ENCODE measurements around the gene SPAG5. TPM values are rescaled to one million over a fixed set of nuclear protein-coding genes. Genes with fewer than 3 reads are reported as not detected.

Gene SPAG5
- total RNA-seq, 2 donors from 2014 or later: 4.6 to 17.3 TPM

- H3K4me3 ChIP-seq: peak overlapping the region; percentile 47 to 53
- DNase-seq (ENCODE audit: low spot score): no peak
- no peaks in the 10 kb centered on the region for H3K4me1 ChIP-seq (replicated peaks)
- H3K27ac ChIP-seq: peak overlapping the region; percentile 94 to 96
- TF ChIP-seq POLR2A (IDR thresholded peaks at IDR 0.05) (no peak), CTCF (IDR thresholded peaks at IDR 0.05) (no peak), POLR2AphosphoS5 (IDR thresholded peaks at IDR 0.05) (no peak)
- no peaks in the 10 kb centered on the region for H3K36me3 ChIP-seq
- intact Hi-C loops (cut with DNase I): no loop called here
- no peaks in the 10 kb centered on the region for H3K27me3 ChIP-seq (replicated peaks; ENCODE audit: insufficient read depth)
- 4% methylated on average over 17 of the region's 17 CpGs for WGBS
- no peaks in the 10 kb centered on the region for H3K9me3 ChIP-seq
Measured at GRCh38 chr17:28598389-28598788, 436 bp downstream of the SPAG5 start.

- intact Hi-C loops (cut with DNase I): no loop called here
- Histone ChIP-seq H3K9me3 (no peaks in the 10 kb centered on the region), H3K36me3 (no peaks in the 10 kb centered on the region), H3K27ac (no peak overlapping the region), H3K27me3 (replicated peaks; ENCODE audit: insufficient read depth) (no peaks in the 10 kb centered on the region), H3K4me3 (no peak overlapping the region), H3K4me1 (replicated peaks) (no peaks in the 10 kb centered on the region)
- no peak for TF ChIP-seq POLR2AphosphoS5 (IDR thresholded peaks at IDR 0.05)
- DNase-seq (ENCODE audit: low spot score): no peak
- 39% methylated on average over 5 of the region's 5 CpGs for WGBS
Measured at GRCh38 chr17:28597606-28598383, 1.0 kb downstream of the SPAG5 start.

- TF ChIP-seq POLR2A (IDR thresholded peaks at IDR 0.05): no peak
- TF ChIP-seq POLR2AphosphoS5 (IDR thresholded peaks at IDR 0.05): no peak
- no peak for TF ChIP-seq CTCF (IDR thresholded peaks at IDR 0.05)
- WGBS: 94% methylated on average over 4 of the region's 4 CpGs
- H3K36me3 ChIP-seq: no peaks in the 10 kb centered on the region
- no peaks in the 10 kb centered on the region for H3K4me1 ChIP-seq (replicated peaks)
- intact Hi-C loops (cut with DNase I): no loop called here
- no peak overlapping the region for H3K4me3 ChIP-seq
- H3K27me3 ChIP-seq (replicated peaks; ENCODE audit: insufficient read depth): no peaks in the 10 kb centered on the region
- H3K9me3 ChIP-seq: no peaks in the 10 kb centered on the region
- H3K27ac ChIP-seq: no peak overlapping the region
- no peak for DNase-seq (ENCODE audit: low spot score)
Measured at GRCh38 chr17:28592260-28592659, 6.6 kb downstream of the SPAG5 start.

GRCh38 chr17:28585851-28586250 is 13.0 kb downstream of the SPAG5 start:
- H3K36me3 ChIP-seq: no peaks in the 10 kb centered on the region
- H3K4me3 ChIP-seq: no peak overlapping the region
- TF ChIP-seq POLR2AphosphoS5 (IDR thresholded peaks at IDR 0.05) (no peak), POLR2A (IDR thresholded peaks at IDR 0.05) (no peak), CTCF (IDR thresholded peaks at IDR 0.05) (no peak)
- H3K9me3 ChIP-seq: no peaks in the 10 kb centered on the region
- intact Hi-C loops (cut with DNase I): no loop called here
- DNase-seq (ENCODE audit: low spot score): no peak
- H3K4me1 ChIP-seq (replicated peaks): no peaks in the 10 kb centered on the region
- H3K27me3 ChIP-seq (replicated peaks; ENCODE audit: insufficient read depth): no peaks in the 10 kb centered on the region
- WGBS: 90% methylated on average over 3 of the region's 3 CpGs
- H3K27ac ChIP-seq: no peak overlapping the region

GRCh38 chr17:28584434-28584833 is 14.4 kb downstream of the SPAG5 start:
- H3K36me3 ChIP-seq: no peaks in the 10 kb centered on the region
- H3K27ac ChIP-seq: no peak overlapping the region
- no peak for TF ChIP-seq CTCF (IDR thresholded peaks at IDR 0.05)
- no peak for TF ChIP-seq POLR2A (IDR thresholded peaks at IDR 0.05)
- no peak for TF ChIP-seq POLR2AphosphoS5 (IDR thresholded peaks at IDR 0.05)
- 85% methylated on average over 3 of the region's 3 CpGs for WGBS
- intact Hi-C loops (cut with DNase I): no loop called here
- no peaks in the 10 kb centered on the region for H3K4me1 ChIP-seq (replicated peaks)
- H3K4me3 ChIP-seq: no peak overlapping the region
- no peak for DNase-seq (ENCODE audit: low spot score)
- no peaks in the 10 kb centered on the region for H3K27me3 ChIP-seq (replicated peaks; ENCODE audit: insufficient read depth)
- H3K9me3 ChIP-seq: no peaks in the 10 kb centered on the region

Measured in prostate gland (tissue), 2 donors.